ENCODE measurements around the gene KLHL33. TPM values are rescaled to one million over a fixed set of nuclear protein-coding genes. Genes with fewer than 3 reads are reported as not detected.
A peak's percentile ranks its signal among the peaks of the same experiment; 100 is the strongest.
"Not testable (repeated sequence)": the region's sequence is repeated elsewhere in the genome, so short reads cannot be mapped to it uniquely, and the experiment has no call there.

KLHL33 gene
- polyA plus RNA-seq, 3 donors = 0.09 to 1.6 (median 0.27) TPM

- WGBS, 3 donors = 1% methylated on average over 39 of the region's 39 CpGs
- peak overlapping the region; percentile 87 for H3K27ac ChIP-seq (ENCODE audit: low read depth, low read length)
These were observed 19.7 kb upstream of the KLHL33 start for GRCh38 chr14:20455355-20456300.

GRCh38 chr14:20454516-20455354, 18.8 kb upstream of the KLHL33 start, which contains the start of the genes APEX1 and OSGEP:
TSS of gene APEX1 (plus strand) at chr14:20455226. CDS start at chr14:20455646, 420 bp downstream.
TSS of gene OSGEP (minus strand) at chr14:20454812. CDS start at chr14:20454683, 129 bp downstream.
- WGBS, 3 donors = 0% methylated on average over 56 of the region's 56 CpGs

GRCh38 chr14:20452831-20453230, 16.9 kb upstream of the KLHL33 start:
- H3K27ac ChIP-seq (ENCODE audit: low read depth, low read length) = not testable (repeated sequence)
- WGBS, 3 donors = 91 to 93% (median 93%) methylated on average over 8 of the region's 8 CpGs

More at GRCh38 chr14:20454516-20455354, 18.8 kb upstream of the KLHL33 start, which contains the start of the genes APEX1 and OSGEP:
- peak within 1 kb of the TSS; percentile 87 for H3K27ac ChIP-seq (ENCODE audit: low read depth, low read length)

GRCh38 chr14:20446889-20447288, 10.9 kb upstream of the KLHL33 start:
- H3K27ac ChIP-seq (ENCODE audit: low read depth, low read length) = no peak overlapping the region
- WGBS, 3 donors = 96 to 98% (median 98%) methylated on average over 5 of the region's 5 CpGs

GRCh38 chr14:20443650-20444049, 7.7 kb upstream of the KLHL33 start:
- 83 to 99% (median 97%) methylated on average over 2 of the region's 4 CpGs for WGBS, 3 donors
- H3K27ac ChIP-seq (ENCODE audit: low read depth, low read length) = not testable (repeated sequence)

- 73 to 91% (median 74%) methylated on average over 2 of the region's 2 CpGs for WGBS, 3 donors
- no peak overlapping the region for H3K27ac ChIP-seq (ENCODE audit: low read depth, low read length)
These were observed 5.5 kb upstream of the KLHL33 start for GRCh38 chr14:20441461-20441860.

- H3K27ac ChIP-seq (ENCODE audit: low read depth, low read length) = no peak overlapping the region
- WGBS, 3 donors = 53 to 75% (median 69%) methylated on average over 5 of the region's 5 CpGs
These were observed 4.9 kb upstream of the KLHL33 start for GRCh38 chr14:20440882-20441281.

GRCh38 chr14:20440465-20440864, 4.5 kb upstream of the KLHL33 start:
- 75 to 85% (median 78%) methylated on average over 5 of the region's 5 CpGs for WGBS, 3 donors
- no peak overlapping the region for H3K27ac ChIP-seq (ENCODE audit: low read depth, low read length)

GRCh38 chr14:20438664-20439063, 2.7 kb upstream of the KLHL33 start:
- no peak overlapping the region for H3K27ac ChIP-seq (ENCODE audit: low read depth, low read length)
- WGBS, 3 donors = 84 to 89% (median 85%) methylated on average over 7 of the region's 7 CpGs

GRCh38 chr14:20436363-20436755, 393 bp upstream of the KLHL33 start:
- WGBS, 3 donors = 87 to 90% (median 90%) methylated on average over 4 of the region's 4 CpGs
- no peak overlapping the region for H3K27ac ChIP-seq (ENCODE audit: low read depth, low read length)

GRCh38 chr14:20434701-20435581, 1.0 kb downstream of the KLHL33 start:
- H3K27ac ChIP-seq (ENCODE audit: low read depth, low read length) = no peak overlapping the region

GRCh38 chr14:20429801-20430669, 5.9 kb downstream of the KLHL33 start:
- WGBS, 3 donors = 61 to 75% (median 66%) methylated on average over 30 of the region's 30 CpGs
- no peak overlapping the region for H3K27ac ChIP-seq (ENCODE audit: low read depth, low read length)

More at GRCh38 chr14:20434701-20435581, 1.0 kb downstream of the KLHL33 start:
- 23 to 46% (median 36%) methylated on average over 44 of the region's 44 CpGs for WGBS, 3 donors

- 43 to 58% (median 54%) methylated on average over 5 of the region's 5 CpGs for WGBS, 3 donors
These were observed 7.2 kb downstream of the KLHL33 start for GRCh38 chr14:20428802-20429201.

GRCh38 chr14:20428010-20428365, 8.0 kb downstream of the KLHL33 start:
- peak overlapping the region; percentile 49 for H3K27ac ChIP-seq (ENCODE audit: low read depth, low read length)
- 55 to 68% (median 58%) methylated on average over 5 of the region's 5 CpGs for WGBS, 3 donors

More at GRCh38 chr14:20428802-20429201, 7.2 kb downstream of the KLHL33 start:
- no peak overlapping the region for H3K27ac ChIP-seq (ENCODE audit: low read depth, low read length)

GRCh38 chr14:20427231-20428009, 8.5 kb downstream of the KLHL33 start:
- H3K27ac ChIP-seq (ENCODE audit: low read depth, low read length) = peak overlapping the region; percentile 49
- 35 to 73% (median 56%) methylated on average over 5 of the region's 5 CpGs for WGBS, 3 donors

- WGBS, 3 donors = 30 to 41% (median 38%) methylated on average over 2 of the region's 2 CpGs
- no peak overlapping the region for H3K27ac ChIP-seq (ENCODE audit: low read depth, low read length)
These were observed 11.1 kb downstream of the KLHL33 start for GRCh38 chr14:20424851-20425250.
